ENCODE measurements around the gene UBE2K. TPM values are rescaled to one million over a fixed set of nuclear protein-coding genes. Genes with fewer than 3 reads are reported as not detected.

Gene UBE2K
- total RNA-seq, 1 donor from 2014 or later, result 68.7 TPM

- H3K4me1 Mint-ChIP-seq, result peaks cover 10% of the 10 kb centered on the region
- H3K4me3 Mint-ChIP-seq, result no peak overlapping the region
- no peaks in the 10 kb centered on the region for H3K27me3 Mint-ChIP-seq (ENCODE audit: low read depth)
- peak overlapping the region; percentile 55 for H3K27ac Mint-ChIP-seq
- TF ChIP-seq CTCF (IDR thresholded peaks at IDR 0.05; ENCODE audit: unreplicated experiment), result no peak
- peaks cover 10% of the 10 kb centered on the region for H3K36me3 Mint-ChIP-seq
- H3K9me3 Mint-ChIP-seq, result no peaks in the 10 kb centered on the region
- DNase-seq (ENCODE audit: low spot score in 2 of 2, unreplicated experiment in 2 of 2), result no peak
These were observed 122.2 kb downstream of the UBE2K start for GRCh38 chr4:39820186-39820585.

- DNase-seq (ENCODE audit: low spot score in 2 of 2, unreplicated experiment in 2 of 2), result no peak
- no peaks in the 10 kb centered on the region for H3K27me3 Mint-ChIP-seq (ENCODE audit: low read depth)
- no peak for TF ChIP-seq CTCF (IDR thresholded peaks at IDR 0.05; ENCODE audit: unreplicated experiment)
- no peak overlapping the region for H3K27ac Mint-ChIP-seq
- H3K4me3 Mint-ChIP-seq, result no peak overlapping the region
- H3K36me3 Mint-ChIP-seq, result peaks cover 10% of the 10 kb centered on the region
- no peaks in the 10 kb centered on the region for H3K9me3 Mint-ChIP-seq
- peaks cover 5% of the 10 kb centered on the region for H3K4me1 Mint-ChIP-seq
These were observed 124.0 kb downstream of the UBE2K start for GRCh38 chr4:39821951-39822350.

- peaks cover 2% of the 10 kb centered on the region for H3K4me1 Mint-ChIP-seq
- H3K36me3 Mint-ChIP-seq, result peaks cover 14% of the 10 kb centered on the region
- H3K9me3 Mint-ChIP-seq, result no peaks in the 10 kb centered on the region
- H3K4me3 Mint-ChIP-seq, result no peak overlapping the region
- DNase-seq (ENCODE audit: low spot score in 2 of 2, unreplicated experiment in 2 of 2), result no peak
- no peak for TF ChIP-seq CTCF (IDR thresholded peaks at IDR 0.05; ENCODE audit: unreplicated experiment)
- H3K27me3 Mint-ChIP-seq (ENCODE audit: low read depth), result no peaks in the 10 kb centered on the region
- no peak overlapping the region for H3K27ac Mint-ChIP-seq
These were observed 124.7 kb downstream of the UBE2K start for GRCh38 chr4:39822662-39823061.

GRCh38 chr4:39823191-39823590 is 125.3 kb downstream of the UBE2K start:
- TF ChIP-seq CTCF (IDR thresholded peaks at IDR 0.05; ENCODE audit: unreplicated experiment), result no peak
- no peak for DNase-seq (ENCODE audit: low spot score in 2 of 2, unreplicated experiment in 2 of 2)
- Mint-ChIP-seq H3K4me3 (no peak overlapping the region), H3K27me3 (ENCODE audit: low read depth) (no peaks in the 10 kb centered on the region), H3K4me1 (peaks cover 2% of the 10 kb centered on the region), H3K27ac (no peak overlapping the region), H3K36me3 (peaks cover 18% of the 10 kb centered on the region), H3K9me3 (no peaks in the 10 kb centered on the region)

GRCh38 chr4:39825090-39825489 is 127.2 kb downstream of the UBE2K start:
- H3K9me3 Mint-ChIP-seq, result no peaks in the 10 kb centered on the region
- no peak overlapping the region for H3K4me3 Mint-ChIP-seq
- peaks cover under 1% of the 10 kb centered on the region for H3K4me1 Mint-ChIP-seq
- no peak for DNase-seq (ENCODE audit: low spot score in 2 of 2, unreplicated experiment in 2 of 2)
- H3K27me3 Mint-ChIP-seq (ENCODE audit: low read depth), result no peaks in the 10 kb centered on the region
- no peak for TF ChIP-seq CTCF (IDR thresholded peaks at IDR 0.05; ENCODE audit: unreplicated experiment)
- peaks cover 27% of the 10 kb centered on the region for H3K36me3 Mint-ChIP-seq
- H3K27ac Mint-ChIP-seq, result no peak overlapping the region

GRCh38 chr4:39825741-39826231 is 127.8 kb downstream of the UBE2K start:
- H3K36me3 Mint-ChIP-seq, result peaks cover 30% of the 10 kb centered on the region
- H3K4me1 Mint-ChIP-seq, result no peaks in the 10 kb centered on the region
- H3K9me3 Mint-ChIP-seq, result no peaks in the 10 kb centered on the region
- H3K4me3 Mint-ChIP-seq, result no peak overlapping the region
- no peak for TF ChIP-seq CTCF (IDR thresholded peaks at IDR 0.05; ENCODE audit: unreplicated experiment)
- peak overlapping the region; percentile 67 for H3K27ac Mint-ChIP-seq
- no peak for DNase-seq (ENCODE audit: low spot score in 2 of 2, unreplicated experiment in 2 of 2)
- H3K27me3 Mint-ChIP-seq (ENCODE audit: low read depth), result no peaks in the 10 kb centered on the region
